ENCODE data around the gene NFIA. TPM values are rescaled to one million over a fixed set of nuclear protein-coding genes. Genes with fewer than 3 reads are reported as not detected.

Gene NFIA
- total and polyA plus RNA-seq, 9 of the 15 experiments (the other 6 are each of a cell fraction or from before 2014, with no cell fraction given): 5.3 to 24.9 (median 9.8) TPM

- no peak for TF ChIP-seq AFF1 (IDR thresholded peaks at IDR 0.05; ENCODE audit: low read depth in 1 of 2, partially characterized antibody in 2 of 2)
- TF ChIP-seq NFRKB (IDR thresholded peaks at IDR 0.05; ENCODE audit: low read depth): no peak
- no peak for TF ChIP-seq JUNB (CRISPR knock-in tag; conservative IDR thresholded peaks at IDR 0.05)
- no peak for TF ChIP-seq ZNF444 (CRISPR knock-in tag; IDR thresholded peaks at IDR 0.05)
- no peak for TF ChIP-seq REST (IDR thresholded peaks at IDR 0.05; ENCODE audit: borderline replicate concordance)
- no peak for TF ChIP-seq REST (CRISPR knock-in tag; IDR thresholded peaks at IDR 0.05; ENCODE audit: low read depth)
- TF ChIP-seq ZBTB34 (CRISPR knock-in tag; IDR thresholded peaks at IDR 0.05): no peak
- TF ChIP-seq ZNF507 (tag; conservative IDR thresholded peaks at IDR 0.05): no peak
- TF ChIP-seq JUND (IDR thresholded peaks at IDR 0.05; ENCODE audit: borderline replicate concordance, low read depth, low read length): peak; percentile 48; the same call in 1 of the 2 replicates
- TF ChIP-seq JUND (tag; IDR thresholded peaks at IDR 0.05; ENCODE audit: borderline replicate concordance, low read depth, low read length): peak; percentile 69; the same call in 2 of the 3 replicates
Observed at GRCh38 chr1:61504852-61505390, 422.6 kb downstream of the NFIA start (continued).
